Keratinocyte (primary cell): Measurements from ENCODE around the gene SMAD7. TPM values are rescaled to one million over a fixed set of nuclear protein-coding genes. Genes with fewer than 3 reads are reported as not detected.

Source experiments
- DNase-seq: peaks from one replicate; pipeline ENCODE4 v3.0.0-alpha.2; 2011; ENCODE audit warnings: low read depth, missing footprints, low spot score
- FAIRE-seq: peaks from 2 replicates; lab custom pipeline; 2011; peaks lifted over from hg19 to GRCh38; lab: Jason Lieb, UNC
- H2AFZ ChIP-seq: 2 replicates; pipeline ENCODE4 v1.6.0; 2012; ENCODE audit warnings: low read length, control low read depth, inconsistent platforms; ENCODE audit not compliant: control insufficient read depth
- H3K27ac ChIP-seq: 2 replicates; pipeline ENCODE4 v1.5.1; 2011; ENCODE audit warnings: low read length; ENCODE audit not compliant: control insufficient read depth, insufficient read depth
- H3K27me3 ChIP-seq: 3 replicates; pipeline ENCODE4 v1.6.0; 2011; ENCODE audit warnings: low read length; ENCODE audit not compliant: control insufficient read depth, insufficient read depth; ENCODE audit errors: extremely low read depth
- H3K36me3 ChIP-seq, 2 experiments: 2 replicates in 1 of 2; 3 replicates in 1 of 2; pipeline ENCODE4 v1.5.1; 2011; ENCODE audit warnings: low read length in 2 of 2, mild to moderate bottlenecking in 1 of 2; ENCODE audit not compliant: control insufficient read depth in 2 of 2, insufficient read depth in 2 of 2; ENCODE audit errors: extremely low read depth in 1 of 2
- H3K4me1 ChIP-seq: 3 replicates; pipeline ENCODE4 v1.5.1; 2011; ENCODE audit warnings: low read length; ENCODE audit not compliant: control insufficient read depth, insufficient read depth; ENCODE audit errors: extremely low read depth
- H3K4me2 ChIP-seq: 3 replicates; pipeline ENCODE4 v1.6.0; 2011; ENCODE audit warnings: low read depth, low read length; ENCODE audit not compliant: control insufficient read depth, insufficient read depth; ENCODE audit errors: extremely low read depth
- H3K4me3 ChIP-seq, 3 experiments: fragments of 200-600 bp in 1 of 3; sonication (generic) in 1 of 3; 2 replicates in 2 of 3; 3 replicates in 1 of 3; pipeline ENCODE4 v1.5.1; 2011 to 2016; ENCODE audit warnings: low read length in 3 of 3, mild to moderate bottlenecking in 3 of 3, control low read depth in 2 of 3, inconsistent platforms in 1 of 3, low read depth in 1 of 3, mixed read lengths in 1 of 3, mixed run types in 1 of 3, moderate library complexity in 1 of 3; ENCODE audit not compliant: control insufficient read depth in 2 of 3, insufficient read depth in 2 of 3; ENCODE audit errors: extremely low read depth in 1 of 3
- H3K79me2 ChIP-seq: 2 replicates; pipeline ENCODE4 v1.6.0; 2012; ENCODE audit warnings: low read length; ENCODE audit not compliant: control insufficient read depth, insufficient read depth
- H3K9ac ChIP-seq: 3 replicates; pipeline ENCODE4 v1.6.0; 2011; ENCODE audit warnings: low read length; ENCODE audit not compliant: control insufficient read depth, insufficient read depth; ENCODE audit errors: extremely low read depth
- H3K9me1 ChIP-seq: 3 replicates; pipeline ENCODE4 v1.6.0; 2011; ENCODE audit warnings: low read length; ENCODE audit not compliant: control insufficient read depth, insufficient read depth; ENCODE audit errors: extremely low read depth
- H3K9me3 ChIP-seq: 2 replicates; pipeline ENCODE4 v1.5.1; 2012; ENCODE audit warnings: low read depth, low read length; ENCODE audit not compliant: control insufficient read depth
- H4K20me1 ChIP-seq: 3 replicates; pipeline ENCODE4 v1.6.0; 2011; ENCODE audit warnings: low read length; ENCODE audit not compliant: control insufficient read depth, insufficient read depth; ENCODE audit errors: extremely low read depth
- CTCF ChIP-seq, 3 experiments: IDR thresholded peaks in 1 of 3; conservative IDR thresholded peaks in 1 of 3; optimal IDR thresholded peaks in 1 of 3; 2 replicates in 2 of 3; 3 replicates in 1 of 3; pipeline versions ENCODE3 to v1.5.1; 2011; ENCODE audit warnings: low read length in 3 of 3, mild to moderate bottlenecking in 3 of 3, moderate library complexity in 2 of 3, control low read depth in 1 of 3, inconsistent platforms in 1 of 3; ENCODE audit not compliant: insufficient read depth in 2 of 3; ENCODE audit errors: extremely low read depth in 1 of 3
- EZH2 ChIP-seq: IDR thresholded peaks from one replicate; pipeline ENCODE4 v1.6.1; 2012; ENCODE audit warnings: inconsistent platforms, mild to moderate bottlenecking, low read length, moderate library complexity
- dilution Hi-C: fragments of 300-500 bp; cut with MboI; formaldehyde crosslinking; loops from one replicate; pipeline ENCODE4 v1.7.0; 2020; ENCODE audit warnings: low sequenced_read_pairs; ENCODE audit not compliant: extremely low pct_ligation_motif_present
- polyA plus RNA-seq, 5 experiments: library from polyadenylated mRNA; depleted of rRNA in 3 of 5; stranded (reverse) in 3 of 5; stranded (forward) in 1 of 5; unstranded in 1 of 5; fragments of >200 nt; gene quantifications; 1 replicate in 1 of 5; 2 replicates in 3 of 5; 3 replicates in 1 of 5; pipeline versions ENCODE4 v1.2.1 to v1.2.3, GENCODE V29; 2011 to 2012; ENCODE audit warnings: missing spikeins in 2 of 5, low read depth in 1 of 5, low replicate concordance in 1 of 5

SMAD7 gene
- polyA plus RNA-seq, 1 donor (not counting 4 experiments of a cell fraction or from before 2014, with no cell fraction given): 9.5 TPM

GRCh38 chr18:48938827-48939204, 11.9 kb downstream of the SMAD7 start:
- TF ChIP-seq CTCF (optimal IDR thresholded peaks at IDR 0.05 in 1 of 3, IDR thresholded peaks at IDR 0.05 in 1 of 3, conservative IDR thresholded peaks at IDR 0.05 in 1 of 3; ENCODE audit: extremely low read depth in 1 of 3, insufficient read depth in 2 of 3, low read length in 3 of 3): no peak
- TF ChIP-seq EZH2: no peak
- no peaks in the 10 kb centered on the region for H3K27me3 ChIP-seq
- H4K20me1 ChIP-seq: peaks cover 2% of the 10 kb centered on the region
- no peaks in the 10 kb centered on the region for H3K9me3 ChIP-seq
- dilution Hi-C loops: no loop called here
- no peak for FAIRE-seq
- H3K4me2 ChIP-seq: peak overlapping the region; percentile 15
- H3K79me2 ChIP-seq: peaks cover 85% of the 10 kb centered on the region
- no peak overlapping the region for H3K9ac ChIP-seq
- H3K36me3 ChIP-seq: peaks cover 11 to 32% of the 10 kb centered on the region in 2 experiments
- no peak overlapping the region for H3K27ac ChIP-seq
- H3K4me3 ChIP-seq: no peak overlapping the region
- H3K9me1 ChIP-seq: peaks cover 9% of the 10 kb centered on the region
- peaks cover 91% of the 10 kb centered on the region for H3K4me1 ChIP-seq
- H2AFZ ChIP-seq: no peak overlapping the region
- DNase-seq: no peak

- H3K4me2 ChIP-seq: peak overlapping the region; percentile 38
- H3K36me3 ChIP-seq: peaks cover 11 to 32% of the 10 kb centered on the region in 2 experiments
- H3K4me3 ChIP-seq: peak overlapping the region in 1 of 3 experiments; percentile 8
- FAIRE-seq (no peak), DNase-seq (no peak)
- dilution Hi-C loops: no loop called here
- peaks cover 9% of the 10 kb centered on the region for H3K9me1 ChIP-seq
- H3K4me1 ChIP-seq: peaks cover 90% of the 10 kb centered on the region
- TF ChIP-seq CTCF (optimal IDR thresholded peaks at IDR 0.05 in 1 of 3, IDR thresholded peaks at IDR 0.05 in 1 of 3, conservative IDR thresholded peaks at IDR 0.05 in 1 of 3; ENCODE audit: extremely low read depth in 1 of 3, insufficient read depth in 2 of 3, low read length in 3 of 3) (no peak), EZH2 (no peak)
- no peak overlapping the region for H3K9ac ChIP-seq
- no peak overlapping the region for H2AFZ ChIP-seq
- H3K9me3 ChIP-seq: no peaks in the 10 kb centered on the region
- peaks cover 88% of the 10 kb centered on the region for H3K79me2 ChIP-seq
- no peaks in the 10 kb centered on the region for H3K27me3 ChIP-seq
- H4K20me1 ChIP-seq: peaks cover 2% of the 10 kb centered on the region
- H3K27ac ChIP-seq: peak overlapping the region; percentile 45
Observed at GRCh38 chr18:48937869-48938750, 12.7 kb downstream of the SMAD7 start.
